Stomach (tissue), 4 donors: ENCODE results near the gene ST6GALNAC6.
A peak's percentile ranks its signal among the peaks of the same experiment; 100 is the strongest.

Source experiments
- CTCF ChIP-seq, 7 experiments: fragments of 450-650 bp in 4 of 7; fragments of 200-600 bp in 3 of 7; sonication (generic) in 3 of 7; IDR thresholded peaks; one replicate each; pipeline ENCODE4 v1.5.1; 2016 to 2019; ENCODE audit warnings: antibody characterized with exemption in 7 of 7, control low read depth in 2 of 7, mild to moderate bottlenecking in 1 of 7
- POLR2A ChIP-seq, 4 donors: fragments of 450-650 bp; IDR thresholded peaks; one replicate each; pipeline ENCODE4 v1.6.1; 2016; ENCODE audit warnings: antibody characterized with exemption in 4 of 4, control low read depth in 2 of 4, mild to moderate bottlenecking in 1 of 4, moderate library complexity in 1 of 4
- POLR2AphosphoS5 ChIP-seq, 3 donors: sonication (generic); formaldehyde crosslinking; IDR thresholded peaks; one replicate each; pipeline ENCODE4 v1.6.1; 2016; ENCODE audit warnings: antibody characterized with exemption in 3 of 3

DNA sequence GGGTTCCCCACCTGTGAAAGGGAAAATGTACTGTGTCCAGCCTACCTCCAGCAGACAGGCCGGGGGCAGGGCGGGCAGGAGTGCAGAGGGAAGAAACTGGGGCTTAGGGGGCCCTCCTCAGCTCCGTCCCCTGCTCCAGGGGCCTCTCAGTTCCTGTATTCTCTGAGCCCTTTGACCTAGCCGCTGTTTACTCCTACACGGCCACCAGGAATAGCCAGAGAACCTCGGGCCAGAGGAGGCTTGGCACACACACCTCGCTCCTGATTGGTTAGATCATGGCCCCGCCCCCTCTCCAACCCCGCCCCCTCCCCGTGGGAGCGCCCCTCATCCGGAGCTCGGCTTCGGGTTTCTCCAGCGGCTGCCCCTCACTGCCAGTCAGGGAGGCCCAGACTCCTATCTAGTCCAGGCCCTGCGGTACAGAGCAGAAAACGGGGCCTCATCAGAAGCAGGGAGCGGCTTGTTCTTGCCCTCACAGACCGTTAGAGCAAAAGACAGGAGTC, 2.2 kb downstream of the ST6GALNAC6 start:
- no peak for TF ChIP-seq CTCF (IDR thresholded peaks at IDR 0.05)
- no peak for TF ChIP-seq POLR2A (IDR thresholded peaks at IDR 0.05)
- peak in 1 of 3 donors; percentile 12 for TF ChIP-seq POLR2AphosphoS5 (IDR thresholded peaks at IDR 0.05)
